HPDE6-E6E7 (cell line): ENCODE data around the gene ZNF618.

ENCODE experiments used
- DNase-seq: peaks from one replicate; pipeline ENCODE4 v3.0.0; 2011; ENCODE audit warnings: missing footprints; ENCODE audit errors: extremely low spot score

ZNF618 gene

DNA sequence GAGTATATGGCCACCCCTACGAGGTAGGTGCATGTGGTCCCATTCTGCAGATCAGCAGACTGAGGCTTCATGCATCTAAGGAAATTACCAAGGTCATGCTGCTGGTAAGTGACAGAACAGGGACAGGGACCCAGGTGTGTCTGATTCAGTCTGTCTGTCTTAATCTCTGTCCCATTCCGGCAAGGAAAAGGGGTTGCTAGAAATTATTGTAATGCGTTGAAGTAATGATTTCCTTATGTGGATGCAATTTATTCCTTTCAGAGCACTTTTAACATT lies 125.2 kb downstream of the ZNF618 start:
- no peak for DNase-seq

DNA sequence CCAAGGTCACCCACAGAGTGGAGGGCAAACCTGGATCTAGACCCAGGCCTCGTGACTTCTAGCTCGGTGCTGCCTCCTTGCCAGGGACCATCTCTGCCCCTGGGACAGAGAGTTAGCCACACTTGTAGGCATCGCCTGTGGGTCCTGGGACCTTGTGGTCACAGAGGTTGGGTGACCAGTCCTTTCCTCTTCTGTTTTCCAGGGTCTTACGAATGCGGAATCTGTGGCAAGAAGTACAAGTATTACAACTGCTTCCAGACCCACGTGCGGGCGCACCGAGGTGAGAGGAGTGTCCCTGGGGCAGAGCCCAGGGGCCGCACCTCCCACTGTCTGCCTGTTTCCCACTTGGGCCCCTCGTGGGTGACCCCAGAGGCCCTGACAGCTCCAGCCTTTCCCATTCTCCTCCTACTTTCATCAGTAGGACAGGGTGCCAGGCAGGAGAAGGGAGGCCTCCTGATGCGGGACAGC lies 125.7 kb downstream of the ZNF618 start:
- DNase-seq = no peak

DNA sequence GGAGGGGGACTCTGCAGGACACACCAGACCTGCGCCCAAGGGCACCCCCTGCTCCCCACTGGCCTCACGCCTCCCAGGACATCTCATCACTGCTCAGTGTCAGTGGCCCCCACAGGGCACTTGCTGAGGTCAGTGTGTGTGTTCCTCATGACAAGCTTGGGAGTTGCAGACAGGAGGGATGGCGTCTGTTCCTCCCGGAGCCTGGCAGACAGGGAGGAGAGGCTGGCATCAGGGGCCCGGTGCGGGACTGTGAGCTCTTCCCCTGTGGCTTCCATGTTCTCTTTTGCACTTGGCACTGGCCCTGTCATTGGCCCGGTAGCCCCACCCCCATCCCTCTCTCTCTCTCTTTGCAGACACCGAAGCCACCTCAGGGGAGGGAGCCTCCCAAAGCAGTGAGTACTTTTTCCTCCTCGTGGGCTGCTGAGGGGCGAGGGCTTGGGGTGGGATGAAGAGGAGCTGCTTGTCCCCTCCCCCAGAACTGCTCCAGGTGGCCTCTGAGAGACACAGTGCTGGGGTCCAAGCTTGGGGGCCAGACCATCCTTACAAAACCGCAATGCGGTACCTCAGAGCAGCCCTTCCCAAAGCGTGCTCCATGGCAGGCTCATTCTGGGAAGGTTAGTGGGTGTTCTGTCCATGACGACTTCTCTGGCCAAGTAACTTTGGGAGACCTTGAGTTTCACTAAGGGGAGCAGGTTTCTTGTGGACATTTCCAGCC lies 126.3 kb downstream of the ZNF618 start:
- DNase-seq = no peak

DNA sequence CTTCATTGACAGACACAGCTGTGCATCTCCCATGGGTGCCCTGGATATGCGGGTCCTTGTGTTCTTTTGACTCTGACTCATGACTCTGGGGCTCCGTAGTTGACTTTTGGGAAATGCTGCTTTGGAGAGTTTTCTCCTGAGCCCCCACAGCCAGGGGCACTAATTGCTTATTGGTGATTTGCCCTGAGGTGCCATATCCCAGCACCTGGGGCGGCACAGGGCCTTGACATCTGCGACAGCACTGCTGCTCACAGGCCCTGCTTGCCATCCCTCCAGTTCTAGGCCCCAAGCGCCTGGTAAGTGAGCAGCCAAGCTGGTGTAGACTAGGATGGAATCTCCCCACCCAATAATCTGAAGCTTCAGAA lies 126.9 kb downstream of the ZNF618 start:
- DNase-seq = no peak

DNA sequence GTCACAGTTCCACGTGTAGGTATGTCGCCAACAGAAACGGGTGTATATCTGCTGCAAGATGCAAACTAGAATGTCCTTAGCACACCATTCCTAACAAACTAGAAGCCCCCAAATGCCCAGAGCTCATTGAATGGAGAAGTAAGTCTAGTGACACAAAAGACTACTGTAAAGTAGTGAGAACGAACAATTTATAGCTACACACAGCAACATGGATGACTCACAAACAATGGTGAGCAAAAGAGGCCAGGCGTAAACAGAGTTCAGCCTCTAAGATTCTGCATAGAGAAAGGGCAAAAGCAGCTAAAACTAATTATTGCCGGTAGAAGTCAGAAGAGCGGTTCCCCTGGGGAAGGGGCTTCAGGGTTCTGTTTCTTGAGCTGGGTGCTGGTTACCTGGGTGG lies 127.2 kb downstream of the ZNF618 start:
- no peak for DNase-seq

DNA sequence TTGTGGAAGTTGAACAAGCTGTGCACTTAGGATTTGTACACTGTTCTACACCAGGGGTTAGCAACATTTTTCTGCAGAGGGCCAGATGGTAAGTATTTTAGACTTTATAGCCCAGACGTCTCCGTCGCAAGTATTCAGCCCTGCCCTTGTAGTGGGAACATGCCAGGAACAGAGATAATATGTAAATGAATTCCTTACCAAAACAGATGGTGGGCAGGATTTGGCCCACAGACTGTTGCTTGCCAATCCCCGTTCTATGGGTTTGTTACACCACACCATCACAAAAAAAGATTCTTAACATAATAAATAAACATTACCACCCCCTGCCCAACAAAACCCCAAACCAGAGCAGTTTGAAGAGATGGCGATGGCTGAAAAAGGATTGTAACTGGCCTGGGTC lies 127.6 kb downstream of the ZNF618 start:
- no peak for DNase-seq

DNA sequence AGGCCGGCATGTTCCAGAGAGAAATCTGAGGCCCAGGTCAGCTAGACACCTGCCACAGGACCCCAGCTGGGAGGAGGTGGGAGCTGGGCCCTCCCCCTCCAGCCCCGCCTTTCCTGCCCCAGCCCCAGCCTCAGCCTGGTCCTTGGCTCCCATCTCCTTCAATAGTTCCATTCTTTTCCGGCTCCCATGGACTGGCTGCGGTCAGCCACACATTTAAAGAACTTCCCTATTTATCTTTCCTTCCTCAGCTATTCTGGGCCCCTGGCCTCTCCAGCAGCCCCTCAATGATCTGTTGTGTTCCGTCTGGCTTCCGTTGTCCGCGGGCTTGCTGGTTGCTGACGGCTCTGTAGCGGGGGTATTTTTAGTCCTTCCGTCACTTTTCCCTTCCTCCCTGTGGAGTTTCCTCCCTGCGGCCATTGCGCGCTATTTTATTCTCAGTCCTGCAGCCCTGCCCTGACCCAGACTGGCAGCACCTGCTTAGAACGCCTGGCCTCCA lies 128.2 kb downstream of the ZNF618 start:
- no peak for DNase-seq

DNA sequence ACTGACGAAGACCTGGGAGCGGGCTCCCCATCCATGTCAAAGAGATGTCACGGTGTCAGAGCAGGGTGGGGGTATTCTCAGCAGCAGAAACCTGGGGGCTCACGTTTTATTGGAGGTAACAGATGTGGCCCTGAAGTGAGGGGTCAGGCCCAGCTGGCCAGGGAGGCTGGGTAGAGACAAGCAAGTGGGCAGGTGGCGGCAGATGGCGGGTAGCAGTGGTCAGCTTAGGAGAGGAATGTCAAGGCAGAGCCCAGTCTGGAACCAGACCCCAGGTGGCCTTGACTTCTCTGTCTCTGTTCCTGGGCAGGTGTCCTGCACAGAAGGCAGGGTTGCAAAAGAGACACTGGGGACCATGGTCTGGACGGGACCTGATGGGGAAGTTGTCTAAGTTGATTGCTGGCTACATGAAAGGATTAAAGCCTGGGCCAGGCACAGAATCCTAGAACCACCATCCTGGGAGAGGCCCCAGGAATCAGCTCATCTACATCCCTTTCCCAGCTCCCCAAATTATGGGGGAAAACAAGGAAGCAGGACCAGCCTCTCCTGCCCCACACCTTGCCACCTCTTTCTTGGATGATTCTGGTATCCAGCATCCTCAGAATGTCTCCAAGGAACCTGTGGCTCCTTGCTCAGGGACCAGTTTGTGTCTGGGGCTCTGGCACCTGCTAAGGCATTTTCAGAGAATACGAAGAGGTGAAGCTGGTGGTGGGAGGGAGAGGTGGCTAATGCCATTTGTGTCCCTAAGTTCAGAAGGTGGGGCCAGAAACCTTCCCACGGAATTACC lies 129.5 kb downstream of the ZNF618 start:
- DNase-seq = no peak

DNA sequence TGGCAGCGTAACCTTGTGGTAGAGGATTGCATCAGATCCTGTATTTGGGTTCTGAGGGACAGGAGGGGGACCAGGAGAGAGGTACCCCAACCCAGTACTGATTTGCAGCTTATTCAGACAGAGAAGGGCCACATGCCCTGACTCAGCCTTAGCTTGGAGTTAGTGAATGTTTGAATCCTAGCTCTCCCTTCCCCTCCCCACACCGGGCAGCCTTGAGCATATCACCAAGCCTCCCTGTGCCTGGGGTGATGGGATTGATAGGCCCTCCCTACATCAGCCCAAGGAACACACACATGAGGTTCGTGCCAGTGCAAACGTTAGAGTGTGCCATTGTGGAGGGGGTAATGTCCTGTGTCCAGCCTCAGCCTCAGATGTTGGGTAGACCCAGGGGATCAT lies 130.0 kb downstream of the ZNF618 start:
- no peak for DNase-seq

DNA sequence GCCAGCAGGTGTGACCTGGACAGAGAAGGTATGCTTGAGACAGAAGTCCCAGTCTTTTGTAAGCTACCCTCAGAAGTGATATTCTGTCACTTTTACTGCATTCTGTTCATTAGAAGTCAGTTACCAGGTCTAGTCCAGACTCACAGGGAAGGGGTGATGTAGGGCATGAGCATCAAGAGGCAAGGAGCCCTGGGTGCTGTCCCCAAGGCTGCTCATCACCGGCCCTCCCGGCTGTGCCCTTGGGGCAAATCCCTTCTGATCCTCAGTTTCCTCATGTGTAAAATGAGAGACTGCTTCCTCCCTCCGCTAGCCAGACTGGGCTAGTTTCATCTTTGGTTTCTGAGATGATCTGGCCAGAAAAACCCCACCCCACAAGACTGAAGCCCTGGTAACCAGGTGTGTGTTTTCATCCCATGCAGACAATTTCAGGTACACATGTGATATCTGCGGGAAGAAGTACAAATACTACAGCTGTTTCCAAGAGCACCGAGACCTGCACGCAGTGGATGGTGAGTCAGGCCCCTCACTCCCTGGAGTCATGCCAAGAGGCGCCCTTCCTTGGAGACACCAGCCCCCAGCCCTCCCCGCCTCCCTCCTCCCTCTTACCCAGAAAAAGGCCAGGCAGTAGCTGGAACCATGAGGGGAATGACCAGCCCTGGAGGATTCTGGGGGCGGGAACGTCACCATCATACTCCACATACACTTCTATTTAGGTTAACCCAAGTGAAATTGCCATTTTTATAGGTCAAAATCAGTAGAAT lies 131.0 kb downstream of the ZNF618 start:
- no peak for DNase-seq

DNA sequence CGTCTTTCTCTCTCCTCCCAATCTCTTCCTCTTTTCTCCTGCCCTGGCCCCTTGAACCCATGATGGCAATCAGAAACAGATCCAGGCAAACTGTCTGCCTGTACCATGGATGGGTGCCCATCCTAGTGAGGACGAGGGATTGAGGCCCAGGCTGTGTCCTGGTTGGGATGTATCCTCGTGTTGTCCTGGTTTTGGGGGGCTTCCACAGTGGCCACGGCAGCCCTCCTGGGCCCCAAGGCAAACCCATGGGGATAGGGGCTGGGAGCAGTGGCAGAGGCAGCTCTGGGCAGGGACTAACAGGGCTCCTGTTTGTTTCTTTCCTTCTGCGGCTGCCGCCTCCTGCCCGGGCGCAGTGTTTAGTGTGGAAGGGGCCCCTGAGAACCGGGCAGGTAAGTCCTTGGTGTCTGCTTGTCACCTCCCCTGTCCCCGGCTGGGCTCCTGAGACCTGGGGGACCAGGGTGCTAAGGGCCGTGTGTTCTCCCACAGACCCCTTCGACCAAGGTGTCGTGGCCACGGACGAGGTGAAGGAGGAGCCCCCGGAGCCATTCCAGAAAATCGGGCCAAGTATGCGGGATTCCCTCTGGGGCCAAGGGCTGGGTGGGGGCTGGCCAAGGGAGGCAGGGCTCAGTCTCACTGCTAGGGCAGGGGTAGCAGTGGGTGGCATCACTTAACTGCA lies 132.0 kb downstream of the ZNF618 start:
- DNase-seq = no peak

DNA sequence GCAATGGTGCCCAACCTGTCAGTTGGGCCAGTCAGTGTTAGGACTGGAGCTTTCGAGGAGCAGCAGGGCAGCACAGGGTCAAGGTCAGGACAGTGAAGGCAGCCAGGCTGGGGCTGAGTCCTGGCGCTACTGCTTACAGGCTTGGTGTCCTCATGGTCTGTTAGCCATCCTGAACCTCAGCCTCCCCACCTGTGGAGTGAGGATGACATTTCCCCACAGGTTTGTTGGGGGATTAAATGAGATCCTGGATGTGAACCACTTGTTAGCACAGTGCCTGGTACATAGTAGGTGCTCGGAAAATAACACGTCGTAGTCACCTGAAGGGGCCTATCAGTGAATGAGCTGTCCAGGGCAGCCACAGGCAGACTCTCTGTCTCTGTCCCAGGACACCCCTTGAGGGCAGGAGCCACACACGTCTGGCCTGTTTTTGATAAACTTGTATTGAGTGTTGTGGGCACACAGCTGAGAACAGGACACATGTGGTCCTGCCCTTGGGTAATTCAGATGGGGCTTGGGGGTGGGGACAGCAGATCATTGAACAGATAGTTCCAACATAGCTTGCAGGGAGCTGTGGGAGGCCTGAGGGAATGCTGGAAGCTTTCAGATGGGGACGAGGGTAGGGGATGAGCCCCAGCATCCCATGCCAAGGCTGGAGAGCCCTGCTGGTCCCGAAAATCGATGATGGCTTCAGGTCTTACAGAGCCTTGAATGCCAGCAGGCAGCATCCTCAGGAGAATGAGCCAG lies 132.7 kb downstream of the ZNF618 start:
- no peak for DNase-seq

DNA sequence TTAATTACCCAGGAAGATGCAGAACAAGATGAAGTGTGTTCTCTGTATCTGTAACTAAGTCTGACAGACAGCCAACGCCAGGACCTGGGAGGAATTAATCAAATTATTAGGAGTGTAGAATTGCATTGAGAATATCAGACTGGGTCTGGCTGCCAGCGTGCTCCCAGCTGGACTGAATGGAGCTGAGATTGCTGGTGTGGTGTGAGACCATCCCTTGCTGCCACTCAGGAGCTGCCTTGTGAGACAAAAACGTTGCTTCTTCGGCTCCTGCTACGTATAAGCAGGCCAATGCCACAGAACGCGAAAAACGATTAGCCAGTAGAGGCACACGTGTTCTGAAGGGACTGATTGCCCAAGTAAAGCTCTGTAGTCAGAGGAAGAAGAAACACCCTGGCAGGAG lies 135.2 kb downstream of the ZNF618 start:
- DNase-seq = no peak

DNA sequence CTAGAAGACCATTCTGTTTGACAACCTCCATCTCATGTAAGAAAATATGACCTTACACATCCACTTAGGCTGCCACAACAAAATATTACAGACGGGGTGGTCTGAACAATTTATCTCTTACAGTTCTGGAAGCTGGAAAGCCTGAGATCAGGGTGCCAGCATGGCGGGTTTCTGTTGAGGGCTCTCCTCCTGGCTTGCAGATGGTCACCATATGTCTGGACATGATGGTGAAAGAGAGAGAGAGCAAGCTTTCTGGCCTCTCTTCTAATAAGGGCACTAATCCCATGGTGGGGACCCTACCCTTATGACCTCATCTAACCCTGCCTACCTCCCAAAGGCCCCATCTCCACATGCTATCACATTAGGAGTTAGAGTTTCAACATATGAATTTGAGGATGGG lies 136.0 kb downstream of the ZNF618 start:
- DNase-seq = no peak

DNA sequence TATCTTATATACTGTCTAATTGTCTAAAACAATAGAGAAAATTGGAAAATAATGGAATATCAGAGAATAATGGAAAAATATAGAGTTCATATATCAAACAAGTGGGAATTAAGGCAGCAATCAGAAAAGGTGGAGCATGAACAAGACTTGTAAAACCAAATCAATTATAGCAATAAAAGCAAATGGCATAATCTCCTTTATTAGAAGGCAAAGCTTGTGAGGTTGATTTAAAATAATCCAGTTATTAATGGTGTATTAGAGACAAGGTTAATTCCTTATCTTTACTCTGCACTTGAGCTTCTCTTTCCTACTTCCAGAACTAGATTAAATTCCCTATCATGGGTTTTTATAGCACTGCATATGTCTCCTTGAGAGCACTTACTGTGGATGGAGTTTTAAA lies 137.9 kb downstream of the ZNF618 start:
- DNase-seq = no peak

DNA sequence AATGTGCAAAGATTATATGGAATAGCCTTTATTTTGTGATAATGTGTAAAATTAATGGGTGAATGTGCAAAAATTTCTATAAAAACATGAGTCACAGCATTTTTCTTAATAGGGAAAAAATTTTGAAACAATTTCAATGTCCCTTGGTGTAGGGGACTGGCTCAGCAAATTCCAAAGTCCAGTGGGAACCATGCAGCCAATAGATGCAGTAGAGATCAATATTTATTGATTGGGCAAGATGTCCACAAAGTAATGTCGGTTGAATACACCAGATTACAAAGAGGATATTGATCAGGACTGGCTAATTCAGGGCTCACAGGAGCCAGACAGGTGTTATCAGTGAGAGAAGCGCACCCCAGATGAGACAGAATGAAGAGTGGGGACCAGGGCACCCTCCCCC lies 139.5 kb downstream of the ZNF618 start:
- no peak for DNase-seq

DNA sequence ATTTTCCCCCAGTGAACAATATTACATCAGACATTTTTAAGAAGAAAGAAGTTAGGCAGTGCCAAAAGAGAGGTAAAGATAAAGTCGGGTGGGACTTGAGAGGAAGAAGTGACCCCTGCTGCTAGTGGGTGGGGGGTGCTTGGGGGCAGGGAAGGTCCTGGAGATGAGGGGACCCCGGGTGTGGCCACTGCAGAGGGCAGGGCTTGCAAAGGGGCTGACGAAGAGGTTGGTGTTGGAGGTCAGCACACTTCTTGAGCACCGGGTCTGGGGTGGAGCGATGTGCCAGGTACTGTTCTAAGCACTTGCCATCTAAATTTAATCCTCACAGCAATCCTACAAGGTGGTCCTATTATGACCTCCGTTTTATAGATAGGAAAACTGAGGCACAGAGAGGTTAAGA lies 140.0 kb downstream of the ZNF618 start:
- no peak for DNase-seq

DNA sequence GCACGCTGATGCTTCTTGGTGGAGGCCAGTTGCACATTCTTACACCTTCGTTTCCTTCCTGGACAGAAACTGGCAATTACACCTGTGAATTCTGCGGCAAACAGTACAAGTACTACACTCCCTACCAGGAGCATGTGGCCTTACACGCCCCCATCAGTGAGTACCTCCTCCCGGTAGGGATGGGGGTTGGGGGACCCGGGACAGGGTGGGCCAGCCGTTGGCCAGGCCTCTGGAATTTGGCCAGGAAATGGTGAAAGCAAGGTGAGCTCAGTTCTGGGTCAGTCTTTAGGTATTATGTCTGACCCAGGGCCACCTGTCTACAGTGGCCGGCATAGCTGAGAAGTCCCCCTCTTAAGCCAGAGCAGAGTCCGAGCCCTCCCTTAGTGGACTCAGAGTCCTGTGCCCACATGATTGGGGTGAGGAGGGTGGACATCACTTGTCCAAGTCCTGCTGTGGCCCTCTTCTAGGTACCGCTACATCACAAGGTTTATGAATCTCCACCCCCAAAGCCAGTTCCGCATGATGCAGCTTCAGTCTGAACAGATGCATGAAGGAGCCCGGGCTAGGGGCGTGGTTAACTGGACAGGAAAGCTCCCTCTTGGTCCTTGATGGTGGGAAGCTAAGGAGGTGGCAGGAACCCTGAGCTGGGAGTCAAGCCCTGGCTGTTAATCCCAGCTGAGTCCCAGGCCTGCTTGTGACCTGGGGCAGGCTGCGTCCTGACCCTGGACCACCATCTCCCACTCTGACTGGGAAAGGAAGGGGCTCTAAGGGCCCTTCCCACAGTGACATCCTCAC lies 140.7 kb downstream of the ZNF618 start:
- DNase-seq = no peak

DNA sequence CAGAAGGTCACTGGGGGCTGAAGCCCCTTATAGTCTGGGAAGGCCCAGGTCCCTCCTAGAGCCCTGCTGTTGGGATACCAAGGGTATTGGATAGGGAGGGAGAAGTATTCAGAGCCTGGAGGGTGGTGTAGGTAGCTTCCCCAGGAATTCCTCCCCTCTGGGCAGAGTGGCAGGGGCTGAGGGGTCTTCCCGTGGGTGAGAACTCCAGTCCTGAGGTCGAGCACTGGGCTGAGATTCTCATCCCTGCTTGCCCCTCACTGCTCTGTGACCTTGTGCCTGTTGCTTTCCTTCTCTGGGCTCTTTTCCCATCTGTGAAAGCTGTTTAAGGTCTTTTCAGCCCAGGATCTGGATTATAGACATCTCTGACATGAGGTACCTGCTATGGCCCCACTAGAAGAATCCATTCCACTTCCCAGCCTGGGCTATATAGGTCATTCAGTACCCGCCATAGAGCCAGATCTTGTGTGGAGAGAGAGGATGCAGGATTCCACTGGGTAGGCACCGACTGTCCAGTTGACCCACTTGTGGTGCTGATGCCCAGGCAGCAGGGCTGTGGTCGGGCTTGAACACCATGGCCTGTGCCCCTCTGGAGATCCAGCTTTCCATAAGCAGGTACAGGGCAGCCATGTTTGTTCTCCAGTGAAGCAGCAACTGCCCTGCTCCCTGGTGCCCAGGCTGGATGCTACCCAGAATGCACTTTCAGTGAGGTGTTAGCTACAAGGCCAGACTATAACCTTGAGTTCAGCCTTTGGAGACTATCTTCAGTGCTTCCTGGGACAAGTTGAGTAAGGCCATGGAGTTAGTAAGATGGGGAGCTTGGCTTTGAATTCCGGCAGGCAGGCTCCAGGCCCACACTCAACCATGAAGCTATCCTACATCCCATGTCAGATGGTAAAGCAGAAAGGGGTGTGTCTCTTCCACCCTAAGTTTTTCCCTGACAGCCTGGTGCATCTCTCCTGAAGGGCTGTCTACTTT lies 141.9 kb downstream of the ZNF618 start:
- no peak for DNase-seq
